ENCODE measurements around the gene PCDH9. TPM values are rescaled to one million over a fixed set of nuclear protein-coding genes. Genes with fewer than 3 reads are reported as not detected.
"Not testable (repeated sequence)": the region's sequence is repeated elsewhere in the genome, so short reads cannot be mapped to it uniquely, and the experiment has no call there.

The PCDH9 gene
- total RNA-seq, 2 experiments from 2014 or later = 0.14 to 0.21 TPM

GRCh38 chr13:67118277-67118676, 111.9 kb downstream of the PCDH9 start:
- Mint-ChIP-seq H3K9me3 (ENCODE audit: low read depth) (no peaks in the 10 kb centered on the region), H3K27ac (no peak overlapping the region), H3K4me1 (peaks cover 4% of the 10 kb centered on the region), H3K4me3 (no peak overlapping the region), H3K36me3 (ENCODE audit: low read depth) (no peaks in the 10 kb centered on the region), H3K27me3 (no peaks in the 10 kb centered on the region)
- ChIA-PET CTCF (no interaction called here), POLR2A (no interaction called here)
- intact Hi-C loops (cut with DNase I, micrococcal nuclease) = no loop called here
- no peak for DNase-seq
- no peak for ATAC-seq

GRCh38 chr13:67117010-67117550, 113.1 kb downstream of the PCDH9 start:
- DNase-seq (no peak), ATAC-seq (no peak)
- ChIA-PET POLR2A (no interaction called here), CTCF (interaction anchor here (0.6 kb wide), 1 partner anchor 435 kb away, joined by 4 read pairs; no protein-coding TSS in a partner anchor)
- H3K27ac Mint-ChIP-seq = no peak overlapping the region
- H3K4me1 Mint-ChIP-seq = no peaks in the 10 kb centered on the region
- H3K4me3 Mint-ChIP-seq = no peak overlapping the region
- H3K27me3 Mint-ChIP-seq = no peaks in the 10 kb centered on the region
- H3K9me3 Mint-ChIP-seq (ENCODE audit: low read depth) = no peaks in the 10 kb centered on the region
- intact Hi-C loops (cut with DNase I, micrococcal nuclease) = no loop called here
- no peaks in the 10 kb centered on the region for H3K36me3 Mint-ChIP-seq (ENCODE audit: low read depth)

- Mint-ChIP-seq H3K27ac (no peak overlapping the region), H3K36me3 (ENCODE audit: low read depth) (no peaks in the 10 kb centered on the region), H3K4me3 (no peak overlapping the region), H3K4me1 (peaks cover 3% of the 10 kb centered on the region), H3K27me3 (no peaks in the 10 kb centered on the region), H3K9me3 (ENCODE audit: low read depth) (no peaks in the 10 kb centered on the region)
- CTCF ChIA-PET = no interaction called here
- intact Hi-C loops (cut with DNase I, micrococcal nuclease) = no loop called here
- no peak for DNase-seq
- POLR2A ChIA-PET = no interaction called here
- no peak for ATAC-seq
These were observed 122.2 kb downstream of the PCDH9 start for GRCh38 chr13:67107979-67108378.

- no peak for DNase-seq
- ATAC-seq = no peak
- Mint-ChIP-seq H3K4me3 (no peak overlapping the region), H3K27me3 (no peaks in the 10 kb centered on the region), H3K4me1 (peaks cover 3% of the 10 kb centered on the region), H3K9me3 (ENCODE audit: low read depth) (no peaks in the 10 kb centered on the region), H3K36me3 (ENCODE audit: low read depth) (no peaks in the 10 kb centered on the region), H3K27ac (no peak overlapping the region)
- CTCF ChIA-PET = no interaction called here
- intact Hi-C loops (cut with DNase I, micrococcal nuclease) = no loop called here
- POLR2A ChIA-PET = no interaction called here
These were observed 123.6 kb downstream of the PCDH9 start for GRCh38 chr13:67106502-67107057.

GRCh38 chr13:67101730-67102467, 128.2 kb downstream of the PCDH9 start:
- intact Hi-C loops (cut with DNase I, micrococcal nuclease) = no loop called here
- H3K4me3 Mint-ChIP-seq = no peak overlapping the region
- peaks cover 3% of the 10 kb centered on the region for H3K4me1 Mint-ChIP-seq
- ATAC-seq = no peak
- DNase-seq = no peak
- ChIA-PET POLR2A (no interaction called here), CTCF (no interaction called here)
- no peaks in the 10 kb centered on the region for H3K36me3 Mint-ChIP-seq (ENCODE audit: low read depth)
- no peak overlapping the region for H3K27ac Mint-ChIP-seq
- H3K9me3 Mint-ChIP-seq (ENCODE audit: low read depth) = no peaks in the 10 kb centered on the region
- no peaks in the 10 kb centered on the region for H3K27me3 Mint-ChIP-seq

GRCh38 chr13:67100730-67101129, 129.4 kb downstream of the PCDH9 start:
- CTCF ChIA-PET = no interaction called here
- DNase-seq (no peak), ATAC-seq (no peak)
- intact Hi-C loops (cut with DNase I, micrococcal nuclease) = no loop called here
- H3K36me3 Mint-ChIP-seq (ENCODE audit: low read depth) = no peaks in the 10 kb centered on the region
- POLR2A ChIA-PET = no interaction called here
- no peaks in the 10 kb centered on the region for H3K27me3 Mint-ChIP-seq
- H3K4me3 Mint-ChIP-seq = no peak overlapping the region
- H3K4me1 Mint-ChIP-seq = peaks cover 3% of the 10 kb centered on the region
- no peak overlapping the region for H3K27ac Mint-ChIP-seq
- no peaks in the 10 kb centered on the region for H3K9me3 Mint-ChIP-seq (ENCODE audit: low read depth)

- H3K4me3 Mint-ChIP-seq = no peak overlapping the region
- ChIA-PET CTCF (no interaction called here), POLR2A (no interaction called here)
- ATAC-seq (no peak), DNase-seq (no peak)
- no peaks in the 10 kb centered on the region for H3K36me3 Mint-ChIP-seq (ENCODE audit: low read depth)
- no peaks in the 10 kb centered on the region for H3K9me3 Mint-ChIP-seq (ENCODE audit: low read depth)
- H3K4me1 Mint-ChIP-seq = no peaks in the 10 kb centered on the region
- no peak overlapping the region for H3K27ac Mint-ChIP-seq
- no peaks in the 10 kb centered on the region for H3K27me3 Mint-ChIP-seq
- intact Hi-C loops (cut with DNase I, micrococcal nuclease) = no loop called here
These were observed 130.6 kb downstream of the PCDH9 start for GRCh38 chr13:67099494-67099893.

- DNase-seq (no peak), ATAC-seq (no peak)
- ChIA-PET POLR2A (no interaction called here), CTCF (no interaction called here)
- no peak overlapping the region for H3K27ac Mint-ChIP-seq
- no peak overlapping the region for H3K4me3 Mint-ChIP-seq
- no peaks in the 10 kb centered on the region for H3K4me1 Mint-ChIP-seq
- no peaks in the 10 kb centered on the region for H3K36me3 Mint-ChIP-seq (ENCODE audit: low read depth)
- no peaks in the 10 kb centered on the region for H3K27me3 Mint-ChIP-seq
- H3K9me3 Mint-ChIP-seq (ENCODE audit: low read depth) = no peaks in the 10 kb centered on the region
- intact Hi-C loops (cut with DNase I, micrococcal nuclease) = no loop called here
These were observed 132.2 kb downstream of the PCDH9 start for GRCh38 chr13:67097892-67098452.

GRCh38 chr13:67096893-67097292, 133.2 kb downstream of the PCDH9 start:
- H3K36me3 Mint-ChIP-seq (ENCODE audit: low read depth); H3K9me3 Mint-ChIP-seq (ENCODE audit: low read depth); intact Hi-C loops (cut with DNase I, micrococcal nuclease); DNase-seq; H3K4me3 Mint-ChIP-seq; H3K27me3 Mint-ChIP-seq; H3K27ac Mint-ChIP-seq; ATAC-seq; H3K4me1 Mint-ChIP-seq; CTCF ChIA-PET: not testable (repeated sequence)
- POLR2A ChIA-PET = interaction anchor here (0.6 kb wide), 2 partner anchors 64 to 90 kb away, joined by 3 to 4 read pairs; no protein-coding TSS in a partner anchor

GRCh38 chr13:67096418-67096817, 133.7 kb downstream of the PCDH9 start:
- POLR2A ChIA-PET = no interaction called here
- H3K4me1 Mint-ChIP-seq = no peaks in the 10 kb centered on the region

GRCh38 chr13:67095621-67096020, 134.5 kb downstream of the PCDH9 start:
- no peaks in the 10 kb centered on the region for H3K4me1 Mint-ChIP-seq
- CTCF ChIA-PET = no interaction called here
- H3K4me3 Mint-ChIP-seq = no peak overlapping the region
- no peak overlapping the region for H3K27ac Mint-ChIP-seq
- POLR2A ChIA-PET = no interaction called here
- H3K36me3 Mint-ChIP-seq (ENCODE audit: low read depth) = no peaks in the 10 kb centered on the region
- no peaks in the 10 kb centered on the region for H3K27me3 Mint-ChIP-seq
- DNase-seq = no peak
- no peaks in the 10 kb centered on the region for H3K9me3 Mint-ChIP-seq (ENCODE audit: low read depth)
- intact Hi-C loops (cut with DNase I, micrococcal nuclease) = no loop called here
- ATAC-seq = no peak

More at GRCh38 chr13:67096418-67096817, 133.7 kb downstream of the PCDH9 start:
- Mint-ChIP-seq H3K4me3 (no peak overlapping the region), H3K27ac (no peak overlapping the region), H3K9me3 (ENCODE audit: low read depth) (no peaks in the 10 kb centered on the region), H3K27me3 (no peaks in the 10 kb centered on the region), H3K36me3 (ENCODE audit: low read depth) (no peaks in the 10 kb centered on the region)
- DNase-seq (no peak), ATAC-seq (no peak)
- intact Hi-C loops (cut with DNase I, micrococcal nuclease) = no loop called here
- CTCF ChIA-PET = no interaction called here

- CTCF ChIA-PET = no interaction called here
- H3K4me3 Mint-ChIP-seq = no peak overlapping the region
- no peaks in the 10 kb centered on the region for H3K9me3 Mint-ChIP-seq (ENCODE audit: low read depth)
- POLR2A ChIA-PET = no interaction called here
- intact Hi-C loops (cut with DNase I, micrococcal nuclease) = no loop called here
- H3K27ac Mint-ChIP-seq = no peak overlapping the region
- H3K4me1 Mint-ChIP-seq = no peaks in the 10 kb centered on the region
- ATAC-seq (no peak), DNase-seq (no peak)
- no peaks in the 10 kb centered on the region for H3K27me3 Mint-ChIP-seq
- H3K36me3 Mint-ChIP-seq (ENCODE audit: low read depth) = no peaks in the 10 kb centered on the region
These were observed 135.2 kb downstream of the PCDH9 start for GRCh38 chr13:67094952-67095351.
